NCI-H2029 (cell line): ENCODE measurements around the gene LILRB4.
"Not testable (repeated sequence)": the region's sequence is repeated elsewhere in the genome, so short reads cannot be mapped to it uniquely, and the experiment has no call there.

Experiments
- DNase-seq: peaks from one replicate; lab custom pipeline; 2025; lab: John Stamatoyannopoulos, UW

Gene LILRB4

GRCh38 chr19:54696117-54696548 lies 33.3 kb downstream of the LILRB4 start:
- DNase-seq, result no peak

GRCh38 chr19:54696766-54697165 lies 34.0 kb downstream of the LILRB4 start:
- no peak for DNase-seq

- not testable (repeated sequence) for DNase-seq
These were observed 34.9 kb downstream of the LILRB4 start for GRCh38 chr19:54697716-54698115.

- no peak for DNase-seq
These were observed 42.1 kb downstream of the LILRB4 start for GRCh38 chr19:54704928-54705327.

GRCh38 chr19:54707962-54708361 lies 45.2 kb downstream of the LILRB4 start:
- no peak for DNase-seq

GRCh38 chr19:54708781-54709180 lies 46.0 kb downstream of the LILRB4 start:
- DNase-seq, result no peak

- DNase-seq, result no peak
These were observed 46.6 kb downstream of the LILRB4 start for GRCh38 chr19:54709212-54709948.

- not testable (repeated sequence) for DNase-seq
These were observed 47.2 kb downstream of the LILRB4 start for GRCh38 chr19:54709956-54710355.
